Right cardiac atrium (tissue), 5 donors: ENCODE measurements around the gene STAG1. TPM values are rescaled to one million over a fixed set of nuclear protein-coding genes. Genes with fewer than 3 reads are reported as not detected.
A peak's percentile ranks its signal among the peaks of the same experiment; 100 is the strongest.
"Not testable (repeated sequence)": the region's sequence is repeated elsewhere in the genome, so short reads cannot be mapped to it uniquely, and the experiment has no call there.

Experiments
- ATAC-seq, 2 donors: fragments of 200-7000 bp; cut with Tn5 transposase; one replicate each; pipeline versions ENCODE4 v1.8.0 to v1.9.1; 2020; ENCODE audit warnings: moderate library complexity in 2 of 2, mild to moderate bottlenecking in 1 of 2
- DNase-seq, 3 donors: peaks; one replicate each; pipeline ENCODE4 v3.0.0-alpha.2; 2020
- H3K27ac ChIP-seq: one replicate; pipeline ENCODE4 v1.5.1; 2013; ENCODE audit warnings: mild to moderate bottlenecking, low read length, control low read depth, moderate library complexity
- H3K27me3 ChIP-seq: one replicate; pipeline ENCODE4 v1.6.1; 2013; ENCODE audit not compliant: control insufficient read depth, insufficient read depth
- H3K4me1 ChIP-seq: one replicate; pipeline ENCODE4 v1.6.1; 2013; ENCODE audit warnings: low read length; ENCODE audit not compliant: control insufficient read depth, insufficient read depth
- H3K4me3 ChIP-seq: one replicate; pipeline ENCODE4 v1.5.1; 2013; ENCODE audit warnings: low read length, control low read depth
- H3K9me3 ChIP-seq: one replicate; pipeline ENCODE4 v1.6.1; 2013; ENCODE audit warnings: low read length; ENCODE audit not compliant: control insufficient read depth
- WGBS: extraction: QIAGEN DNeasy Blood & Tissue Kit; methylation state at CpG from one replicate; pipeline ENCODE4 v1.1.7; 2013; 5-methylcytosine and 5-hydroxymethylcytosine counted together
- intact Hi-C, 4 donors: fragments of 100-400 bp; cut with DNase I; formaldehyde crosslinking; loops; one replicate each; pipeline versions ENCODE4 v1.11.0 to v1.14.0; 2022 to 2023
- polyA plus RNA-seq: library from polyadenylated mRNA; stranded (reverse); fragments of 200-250 nt; gene quantifications from one replicate; pipeline ENCODE4 v1.2.3, GENCODE V29; 2013
- total RNA-seq, 4 donors: library from RNA; stranded (reverse); fragmentation: NEBNext Ultra II Directional; extraction: Animal tissue kit (Norgen Biotek cat#: 25700); gene quantifications; one replicate each; pipeline ENCODE4 v1.2.1, GENCODE V29; 2021
- donor health status: healthy with polysubstance abuse.
- donor health status: DM: no; HTN: yes; CAD: no.
- donor health status: DM: no; HTN: no; CAD: no.
- donor health status: DM: no; HTN: yes; CAD: no; lungs with severe emphysema.
- donor health status: DM: yes; HTN: yes; CAD: no.

STAG1 gene
- total and polyA plus RNA-seq, 5 donors, result 8.1 to 30.9 (median 27.2) TPM

DNA sequence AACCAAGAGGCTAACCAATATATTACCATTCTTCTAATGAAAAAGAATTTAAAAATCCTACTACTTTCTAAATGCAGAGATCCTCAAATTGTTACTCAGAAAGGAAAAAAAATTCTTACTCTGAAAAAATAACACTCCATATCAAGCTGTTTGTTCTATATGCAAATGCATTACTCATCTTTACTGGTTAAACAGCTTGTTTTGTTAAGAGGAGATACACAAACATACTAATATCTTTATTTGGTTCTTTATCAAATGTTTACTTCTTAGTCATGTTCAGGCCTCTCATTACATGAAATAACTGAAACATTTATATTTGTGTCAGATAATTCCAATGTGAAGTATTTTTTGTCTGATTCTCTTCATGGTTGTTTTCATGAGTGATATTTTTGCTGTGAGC is 355.3 kb downstream of the STAG1 start:
- DNase-seq (no peak), ATAC-seq (no peak)
- H3K4me1 ChIP-seq, result no peaks in the 10 kb centered on the region
- H3K27ac ChIP-seq, result no peak overlapping the region
- no peaks in the 10 kb centered on the region for H3K27me3 ChIP-seq
- intact Hi-C loops, result loop anchor here in 2 of 4 donors (10.0 kb wide), 2 partner anchors 588 to 618 kb away; no protein-coding TSS in a partner anchor
- no peaks in the 10 kb centered on the region for H3K9me3 ChIP-seq
- no peak overlapping the region for H3K4me3 ChIP-seq

DNA sequence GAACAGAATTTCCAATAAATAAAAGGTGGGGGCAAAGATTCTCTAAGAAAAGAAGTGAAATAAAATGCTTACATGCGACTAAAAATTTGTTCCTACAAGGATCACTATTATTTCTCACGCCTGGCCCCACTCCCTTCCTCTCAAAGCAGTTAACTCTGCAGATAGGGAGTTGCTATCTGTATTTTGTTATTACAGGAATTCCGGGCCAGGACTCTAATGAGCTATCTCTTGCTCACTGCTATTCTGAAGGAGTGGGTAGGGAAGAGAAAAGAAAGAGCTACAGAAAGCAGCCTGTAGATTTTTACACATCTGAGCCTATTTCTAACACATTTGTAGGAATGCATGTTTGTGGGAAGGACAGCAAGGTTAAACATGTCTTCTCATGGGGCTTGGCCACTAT is 361.6 kb downstream of the STAG1 start:
- Histone ChIP-seq H3K27ac (no peak overlapping the region), H3K27me3 (no peaks in the 10 kb centered on the region), H3K9me3 (no peaks in the 10 kb centered on the region), H3K4me1 (no peaks in the 10 kb centered on the region), H3K4me3 (no peak overlapping the region)
- WGBS, result 31% methylated on average over 3 of the region's 3 CpGs
- no peak for DNase-seq
- ATAC-seq, result peak; percentile 83 to 96
- intact Hi-C loops, result loop anchor here in 2 of 4 donors (5.0 to 10.0 kb wide), 3 partner anchors 362 to 624 kb away; partner anchors contain the start of gene STAG1 (in 1 of the 2)

GRCh38 chr3:136387031-136387430 is 365.1 kb downstream of the STAG1 start:
- no peak overlapping the region for H3K27ac ChIP-seq
- no peaks in the 10 kb centered on the region for H3K9me3 ChIP-seq
- H3K4me3 ChIP-seq, result no peak overlapping the region
- intact Hi-C loops, result no loop called here
- WGBS, result 46% methylated on average over 1 of the region's 1 CpG
- H3K4me1 ChIP-seq, result no peaks in the 10 kb centered on the region
- H3K27me3 ChIP-seq, result no peaks in the 10 kb centered on the region
- ATAC-seq (no peak), DNase-seq (no peak)

DNA sequence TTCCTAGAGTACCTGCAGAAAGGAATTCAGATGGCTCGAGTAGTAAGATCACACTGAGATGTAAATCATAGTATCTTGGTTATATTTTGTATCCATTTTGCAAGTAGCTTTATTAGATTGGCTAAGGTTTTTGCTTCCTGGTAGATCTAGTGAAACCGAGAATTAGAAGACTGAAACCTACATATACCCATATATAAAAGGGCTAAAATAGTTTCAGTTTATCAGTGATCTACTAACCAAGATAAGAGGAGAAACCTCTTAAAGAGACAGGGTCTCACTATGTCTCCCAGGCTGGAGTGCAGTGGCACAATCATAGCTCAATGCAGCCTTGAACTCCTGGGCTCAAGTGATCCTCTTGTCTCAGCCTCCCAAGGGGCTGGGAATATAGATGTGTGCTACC is 366.7 kb downstream of the STAG1 start:
- Histone ChIP-seq H3K27me3 (no peaks in the 10 kb centered on the region), H3K4me3 (no peak overlapping the region), H3K4me1 (no peaks in the 10 kb centered on the region), H3K9me3 (no peaks in the 10 kb centered on the region), H3K27ac (no peak overlapping the region)
- ATAC-seq, result no peak
- WGBS, result 87% methylated on average over 2 of the region's 2 CpGs
- intact Hi-C loops, result no loop called here
- no peak for DNase-seq

- Histone ChIP-seq H3K4me1 (no peaks in the 10 kb centered on the region), H3K27me3 (no peaks in the 10 kb centered on the region), H3K9me3 (no peaks in the 10 kb centered on the region), H3K4me3 (no peak overlapping the region), H3K27ac (no peak overlapping the region)
- DNase-seq (no peak), ATAC-seq (no peak)
- WGBS, result 90% methylated on average over 2 of the region's 2 CpGs
- intact Hi-C loops, result no loop called here
Measured at GRCh38 chr3:136381051-136381450, 371.1 kb downstream of the STAG1 start.

DNA sequence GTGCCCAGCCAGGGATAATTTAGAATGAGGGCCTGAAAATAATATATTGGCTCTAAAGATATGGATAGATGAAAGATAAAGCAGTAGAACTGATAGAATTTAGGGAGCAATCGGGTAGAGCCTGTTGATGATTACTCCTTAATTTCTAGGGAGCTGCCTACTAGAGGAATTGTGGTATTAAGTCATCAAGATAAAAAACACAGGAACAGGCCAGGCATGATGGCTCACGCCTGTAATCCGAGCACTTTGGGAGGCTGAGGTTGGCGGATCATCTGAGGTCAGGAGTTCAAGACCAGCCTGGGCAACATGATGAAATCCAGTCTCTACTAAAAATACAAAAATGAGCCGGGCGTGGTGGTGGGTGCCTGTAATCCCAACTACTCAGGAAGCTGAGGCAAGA is 371.6 kb downstream of the STAG1 start:
- intact Hi-C loops, result no loop called here
- no peak for DNase-seq
- Histone ChIP-seq H3K27me3 (no peaks in the 10 kb centered on the region), H3K9me3 (no peaks in the 10 kb centered on the region), H3K4me1 (no peaks in the 10 kb centered on the region), H3K27ac (no peak overlapping the region), H3K4me3 (no peak overlapping the region)
- 73% methylated on average over 6 of the region's 6 CpGs for WGBS
- no peak for ATAC-seq

DNA sequence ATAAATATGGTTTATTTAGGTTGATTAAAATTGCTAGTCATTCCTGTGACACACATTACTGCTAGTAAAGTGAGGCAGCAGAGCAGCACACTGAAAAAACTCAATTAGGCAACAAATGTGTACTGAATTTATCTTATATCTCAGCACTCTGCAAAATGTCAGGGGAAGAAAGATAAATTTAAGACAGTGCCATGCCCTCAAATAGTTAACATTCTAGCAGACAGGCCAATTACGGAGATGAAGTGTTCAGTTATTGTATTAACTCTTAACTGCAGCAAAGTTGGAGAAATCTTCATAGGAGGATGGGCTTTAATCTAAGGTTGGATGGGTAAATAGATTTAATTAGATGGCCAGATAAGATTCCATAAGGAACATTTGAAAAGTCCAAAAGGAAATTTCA is 374.2 kb downstream of the STAG1 start:
- DNase-seq (no peak), ATAC-seq (no peak)
- Histone ChIP-seq H3K4me1 (no peaks in the 10 kb centered on the region), H3K27ac (no peak overlapping the region), H3K9me3 (no peaks in the 10 kb centered on the region), H3K4me3 (no peak overlapping the region), H3K27me3 (no peaks in the 10 kb centered on the region)
- WGBS, result 37% methylated on average over 1 of the region's 1 CpG
- intact Hi-C loops, result no loop called here

GRCh38 chr3:136377508-136377907 is 374.7 kb downstream of the STAG1 start:
- ATAC-seq (no peak), DNase-seq (no peak)
- Histone ChIP-seq H3K27me3 (no peaks in the 10 kb centered on the region), H3K4me3 (no peak overlapping the region), H3K9me3 (no peaks in the 10 kb centered on the region), H3K27ac (no peak overlapping the region), H3K4me1 (no peaks in the 10 kb centered on the region)
- intact Hi-C loops, result no loop called here
- WGBS, result 58% methylated on average over 2 of the region's 2 CpGs

GRCh38 chr3:136375800-136376199 is 376.4 kb downstream of the STAG1 start:
- WGBS, result 98% methylated on average over 5 of the region's 5 CpGs
- intact Hi-C loops, DNase-seq, H3K27me3 ChIP-seq, H3K4me3 ChIP-seq, H3K9me3 ChIP-seq, H3K27ac ChIP-seq, ATAC-seq, H3K4me1 ChIP-seq: not testable (repeated sequence)

DNA sequence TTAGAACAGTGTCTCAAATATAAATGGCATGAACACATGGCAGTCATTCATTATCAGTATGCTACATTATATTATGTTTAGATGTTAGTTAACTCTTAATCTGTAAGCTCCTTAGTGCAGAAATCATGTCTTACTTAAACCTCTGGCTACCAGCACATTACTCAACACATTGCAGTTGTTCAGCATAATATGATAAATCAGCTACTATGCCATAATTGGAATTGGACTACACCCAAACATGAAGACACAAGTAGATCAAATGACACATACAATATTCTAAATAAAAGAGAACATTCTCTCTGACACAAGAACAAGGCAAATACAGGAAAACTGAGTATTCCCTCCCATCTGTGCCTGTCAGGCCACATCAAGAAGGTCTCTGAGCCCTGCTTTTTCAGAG is 385.9 kb downstream of the STAG1 start:
- no peak for ATAC-seq

GRCh38 chr3:136353461-136353860 is 398.7 kb downstream of the STAG1 start:
- DNase-seq, result no peak
- Histone ChIP-seq H3K9me3 (no peaks in the 10 kb centered on the region), H3K4me3 (no peak overlapping the region), H3K4me1 (peaks cover 3% of the 10 kb centered on the region), H3K27me3 (no peaks in the 10 kb centered on the region), H3K27ac (no peak overlapping the region)
- WGBS, result 85% methylated on average over 2 of the region's 2 CpGs
- intact Hi-C loops, result no loop called here
- no peak for ATAC-seq

More for the DNA sequence above, 385.9 kb downstream of the STAG1 start:
- Histone ChIP-seq H3K27ac (no peak overlapping the region), H3K9me3 (no peaks in the 10 kb centered on the region), H3K4me1 (no peaks in the 10 kb centered on the region), H3K27me3 (no peaks in the 10 kb centered on the region), H3K4me3 (no peak overlapping the region)
- intact Hi-C loops, result no loop called here
- DNase-seq, result no peak

DNA sequence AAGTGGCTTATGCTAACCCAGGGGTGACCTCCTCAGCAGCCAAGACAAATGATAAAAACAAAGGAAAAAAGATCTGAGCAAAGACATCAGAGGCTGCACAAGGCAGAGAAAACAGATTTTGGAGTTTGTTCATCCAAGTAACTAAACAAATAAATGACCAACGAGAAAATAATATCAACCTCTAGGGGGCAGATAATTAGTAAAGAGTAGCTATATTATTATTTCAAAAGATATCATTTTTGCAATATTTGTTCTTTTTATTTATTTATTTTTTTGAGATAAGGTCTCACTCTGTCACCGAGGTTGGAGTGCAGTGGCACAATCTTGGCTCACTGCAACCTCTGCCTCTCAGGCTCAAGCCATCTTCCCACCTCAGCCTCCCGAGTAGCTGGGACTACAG is 400.3 kb downstream of the STAG1 start:
- Histone ChIP-seq H3K4me1 (peaks cover 3% of the 10 kb centered on the region), H3K9me3 (no peaks in the 10 kb centered on the region), H3K4me3 (no peak overlapping the region), H3K27ac (no peak overlapping the region), H3K27me3 (no peaks in the 10 kb centered on the region)
- 71% methylated on average over 3 of the region's 3 CpGs for WGBS
- ATAC-seq, result no peak
- intact Hi-C loops, result no loop called here
- no peak for DNase-seq
